Suprapubic skin (tissue), 3 donors: ENCODE results near the gene SMARCC2.

Source experiments
- POLR2AphosphoS5 ChIP-seq, 3 donors: sonication (generic); formaldehyde crosslinking; IDR thresholded peaks; one replicate each; pipeline ENCODE4 v1.6.1; 2017; ENCODE audit warnings: antibody characterized with exemption in 3 of 3
- TF ChIP-seq, protein P1 (sequence below), 2 donors: fragments of 200-600 bp in 1 of 2; fragments of 450-650 bp in 1 of 2; sonication (generic) in 1 of 2; IDR thresholded peaks; one replicate each; pipeline ENCODE4 v1.5.1; 2016 to 2019; ENCODE audit warnings: antibody characterized with exemption in 2 of 2, mild to moderate bottlenecking in 1 of 2, moderate library complexity in 1 of 2

DNA sequence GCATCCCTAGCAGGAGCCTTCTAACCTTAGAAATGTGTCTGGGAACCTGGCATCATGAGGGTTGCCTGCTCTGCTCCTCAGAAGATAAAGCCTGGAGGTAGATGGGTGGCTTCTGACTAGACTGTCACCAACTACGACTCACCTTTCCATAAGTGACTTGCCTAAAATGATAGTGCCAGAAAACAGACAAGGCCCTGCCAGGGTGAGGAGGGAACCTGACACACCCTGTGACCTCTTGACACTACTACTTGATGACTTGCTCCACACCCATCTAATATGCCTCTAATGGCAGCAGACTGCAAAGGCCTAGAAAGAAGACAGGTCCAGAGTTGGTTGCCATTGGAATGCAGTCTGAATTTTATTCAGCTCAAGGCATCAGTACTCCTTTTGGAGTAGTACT is 23.1 kb upstream of the SMARCC2 start:
- TF ChIP-seq, protein P1, sequence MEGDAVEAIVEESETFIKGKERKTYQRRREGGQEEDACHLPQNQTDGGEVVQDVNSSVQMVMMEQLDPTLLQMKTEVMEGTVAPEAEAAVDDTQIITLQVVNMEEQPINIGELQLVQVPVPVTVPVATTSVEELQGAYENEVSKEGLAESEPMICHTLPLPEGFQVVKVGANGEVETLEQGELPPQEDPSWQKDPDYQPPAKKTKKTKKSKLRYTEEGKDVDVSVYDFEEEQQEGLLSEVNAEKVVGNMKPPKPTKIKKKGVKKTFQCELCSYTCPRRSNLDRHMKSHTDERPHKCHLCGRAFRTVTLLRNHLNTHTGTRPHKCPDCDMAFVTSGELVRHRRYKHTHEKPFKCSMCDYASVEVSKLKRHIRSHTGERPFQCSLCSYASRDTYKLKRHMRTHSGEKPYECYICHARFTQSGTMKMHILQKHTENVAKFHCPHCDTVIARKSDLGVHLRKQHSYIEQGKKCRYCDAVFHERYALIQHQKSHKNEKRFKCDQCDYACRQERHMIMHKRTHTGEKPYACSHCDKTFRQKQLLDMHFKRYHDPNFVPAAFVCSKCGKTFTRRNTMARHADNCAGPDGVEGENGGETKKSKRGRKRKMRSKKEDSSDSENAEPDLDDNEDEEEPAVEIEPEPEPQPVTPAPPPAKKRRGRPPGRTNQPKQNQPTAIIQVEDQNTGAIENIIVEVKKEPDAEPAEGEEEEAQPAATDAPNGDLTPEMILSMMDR (IDR thresholded peaks at IDR 0.05), result no peak
- no peak for TF ChIP-seq POLR2AphosphoS5 (IDR thresholded peaks at IDR 0.05)
